HG02981 (cell line): ENCODE data around the gene ANGEL1.

ENCODE experiments used
- ATAC-seq: cut with Tn5 transposase; IDR thresholded peaks from one replicate; pipeline ENCODE4 v1.9.1; 2021; ENCODE audit warnings: mild to moderate bottlenecking, moderate library complexity; ENCODE audit not compliant: unreplicated experiment

The ANGEL1 gene, protein sequence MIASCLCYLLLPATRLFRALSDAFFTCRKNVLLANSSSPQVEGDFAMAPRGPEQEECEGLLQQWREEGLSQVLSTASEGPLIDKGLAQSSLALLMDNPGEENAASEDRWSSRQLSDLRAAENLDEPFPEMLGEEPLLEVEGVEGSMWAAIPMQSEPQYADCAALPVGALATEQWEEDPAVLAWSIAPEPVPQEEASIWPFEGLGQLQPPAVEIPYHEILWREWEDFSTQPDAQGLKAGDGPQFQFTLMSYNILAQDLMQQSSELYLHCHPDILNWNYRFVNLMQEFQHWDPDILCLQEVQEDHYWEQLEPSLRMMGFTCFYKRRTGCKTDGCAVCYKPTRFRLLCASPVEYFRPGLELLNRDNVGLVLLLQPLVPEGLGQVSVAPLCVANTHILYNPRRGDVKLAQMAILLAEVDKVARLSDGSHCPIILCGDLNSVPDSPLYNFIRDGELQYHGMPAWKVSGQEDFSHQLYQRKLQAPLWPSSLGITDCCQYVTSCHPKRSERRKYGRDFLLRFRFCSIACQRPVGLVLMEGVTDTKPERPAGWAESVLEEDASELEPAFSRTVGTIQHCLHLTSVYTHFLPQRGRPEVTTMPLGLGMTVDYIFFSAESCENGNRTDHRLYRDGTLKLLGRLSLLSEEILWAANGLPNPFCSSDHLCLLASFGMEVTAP

DNA sequence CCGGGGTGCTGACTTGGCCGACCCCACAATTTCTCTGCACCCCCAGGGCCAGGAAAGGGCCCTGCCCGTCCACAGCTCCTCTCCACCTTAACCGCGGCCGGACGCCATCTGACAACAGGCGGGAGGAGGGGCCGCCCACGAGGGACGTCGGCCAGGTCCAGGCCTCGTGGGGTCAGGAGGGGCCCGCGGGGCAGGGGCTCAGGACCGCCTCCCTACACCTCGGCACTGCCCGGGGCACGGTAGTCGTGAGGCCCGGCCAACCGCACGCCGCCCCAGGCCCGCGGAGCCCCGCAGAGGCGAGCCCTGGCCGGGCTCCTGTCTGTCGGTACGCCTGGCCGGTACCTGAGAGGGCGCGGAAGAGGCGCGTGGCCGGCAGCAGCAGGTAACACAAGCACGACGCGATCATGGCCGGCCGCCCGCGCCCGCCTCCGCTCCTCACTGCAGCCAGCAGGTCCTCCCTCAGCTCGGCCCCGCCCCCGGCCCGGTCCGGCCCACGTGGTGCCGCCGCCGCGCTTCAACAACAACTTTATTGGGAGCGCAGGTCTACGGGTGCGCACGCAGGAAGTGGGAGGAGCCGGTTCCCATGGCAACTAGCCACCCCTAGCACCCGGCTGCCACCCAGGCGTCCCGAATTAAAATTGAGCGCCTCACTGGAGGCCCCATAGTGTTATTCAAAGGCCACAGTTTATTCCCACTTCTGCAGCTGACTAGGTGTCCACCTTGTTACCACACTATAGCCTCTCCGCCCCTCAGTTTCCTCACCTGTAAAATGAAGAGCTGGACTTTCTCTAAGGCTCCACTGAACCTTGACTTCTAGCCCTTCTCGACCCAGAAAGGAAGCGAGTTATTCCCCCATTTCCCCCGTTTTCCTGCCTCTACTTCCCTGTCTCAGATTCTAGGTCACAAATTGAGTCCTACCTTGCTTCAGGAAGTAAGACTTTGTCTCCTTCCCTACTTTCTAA, at the start of gene ANGEL1:
TSS of gene ANGEL1 (minus strand) at position 461 of the 962 bp plus-strand sequence. CDS start at position 406, 55 bp downstream.
- ATAC-seq: peak; percentile 88

DNA sequence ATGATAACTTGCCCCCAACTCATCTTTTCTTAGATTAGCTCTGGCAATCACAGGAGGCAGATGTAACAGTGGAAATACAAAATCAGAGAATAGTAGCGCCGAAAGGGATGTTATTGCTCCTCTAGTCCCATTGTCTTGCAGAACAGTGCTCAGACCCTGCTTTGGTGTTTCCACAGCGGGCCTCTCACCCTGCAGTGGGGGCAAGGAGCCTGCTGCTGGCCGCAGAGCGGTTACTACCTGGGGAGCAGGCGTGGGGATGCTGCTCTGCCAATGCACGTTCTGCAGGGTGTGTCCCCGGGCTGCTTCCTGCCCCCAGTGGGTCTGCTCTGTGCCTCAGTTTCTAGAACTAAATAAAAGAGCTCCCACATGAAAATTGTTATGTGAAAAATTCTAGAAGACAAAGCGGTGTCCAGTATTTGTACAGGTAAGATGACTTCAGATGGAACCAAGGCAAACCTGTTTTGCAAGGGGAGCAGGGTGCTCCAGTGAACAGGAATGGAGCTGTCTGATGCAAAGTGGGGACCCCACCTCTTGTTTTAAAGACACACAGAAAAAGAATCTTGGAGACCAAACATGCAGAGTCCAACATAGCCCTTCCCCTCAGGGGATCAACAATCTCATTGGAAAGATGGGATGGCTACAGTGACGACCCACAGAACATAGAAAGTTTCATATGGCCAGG, 49.0 kb upstream of the ANGEL1 start:
- no peak for ATAC-seq

DNA sequence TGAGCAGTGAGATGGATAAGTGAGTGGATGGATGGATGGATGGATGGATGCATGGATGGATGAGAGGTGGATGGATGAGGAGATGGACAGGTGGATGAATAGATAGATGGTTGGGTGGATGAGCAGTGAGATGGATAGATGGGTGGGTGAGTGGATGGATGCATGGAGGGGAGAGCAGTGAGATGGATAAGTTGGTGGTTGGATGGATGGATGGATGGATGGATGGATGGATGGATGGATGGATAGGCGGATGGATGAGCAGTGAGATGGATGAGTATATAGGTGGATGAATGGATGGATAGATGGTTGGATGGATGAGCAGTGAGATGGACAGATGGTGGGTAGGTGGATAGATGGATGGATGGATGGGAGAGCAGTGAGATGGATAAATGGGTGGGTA, 44.1 kb upstream of the ANGEL1 start:
- ATAC-seq: no peak

DNA sequence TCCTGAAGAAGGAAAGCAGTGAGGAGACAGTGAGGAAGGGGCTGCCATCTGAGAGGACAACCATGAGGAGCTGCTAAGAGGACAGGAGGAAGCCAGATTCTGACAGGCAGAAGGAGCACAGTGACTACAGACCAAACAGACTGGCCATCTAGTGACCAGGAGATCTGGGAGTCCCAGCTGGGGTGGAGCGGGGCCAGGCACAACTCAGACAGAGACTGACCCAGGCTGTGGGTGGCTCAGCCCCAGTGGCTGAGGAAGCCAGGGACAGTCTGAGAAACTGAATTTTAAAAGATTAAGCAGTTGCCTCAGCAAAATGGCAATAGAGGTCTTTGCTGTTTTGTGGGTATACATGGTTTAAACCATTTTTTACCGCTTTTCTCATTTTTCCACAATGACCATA, 42.4 kb upstream of the ANGEL1 start:
- ATAC-seq: no peak

DNA sequence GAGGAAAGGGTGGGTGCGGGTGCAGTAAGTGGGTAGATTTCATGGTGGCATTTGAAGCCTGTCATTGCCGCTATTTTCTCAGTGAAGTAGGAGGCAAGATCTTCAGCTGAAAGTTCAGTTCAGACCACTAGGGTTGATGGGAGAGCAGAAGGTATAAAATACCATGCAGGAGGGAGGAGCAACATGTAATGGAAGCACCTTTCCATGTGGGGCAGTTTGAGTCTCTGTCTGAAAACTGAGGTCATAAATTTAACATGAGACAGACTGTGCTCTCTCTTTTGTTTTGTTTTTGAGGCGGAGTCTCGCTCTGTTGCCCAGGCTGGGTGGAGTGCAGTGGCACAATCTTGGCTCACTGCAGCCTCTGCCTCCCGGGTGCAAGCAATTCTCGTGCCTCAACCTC, 36.2 kb upstream of the ANGEL1 start:
- no peak for ATAC-seq

DNA sequence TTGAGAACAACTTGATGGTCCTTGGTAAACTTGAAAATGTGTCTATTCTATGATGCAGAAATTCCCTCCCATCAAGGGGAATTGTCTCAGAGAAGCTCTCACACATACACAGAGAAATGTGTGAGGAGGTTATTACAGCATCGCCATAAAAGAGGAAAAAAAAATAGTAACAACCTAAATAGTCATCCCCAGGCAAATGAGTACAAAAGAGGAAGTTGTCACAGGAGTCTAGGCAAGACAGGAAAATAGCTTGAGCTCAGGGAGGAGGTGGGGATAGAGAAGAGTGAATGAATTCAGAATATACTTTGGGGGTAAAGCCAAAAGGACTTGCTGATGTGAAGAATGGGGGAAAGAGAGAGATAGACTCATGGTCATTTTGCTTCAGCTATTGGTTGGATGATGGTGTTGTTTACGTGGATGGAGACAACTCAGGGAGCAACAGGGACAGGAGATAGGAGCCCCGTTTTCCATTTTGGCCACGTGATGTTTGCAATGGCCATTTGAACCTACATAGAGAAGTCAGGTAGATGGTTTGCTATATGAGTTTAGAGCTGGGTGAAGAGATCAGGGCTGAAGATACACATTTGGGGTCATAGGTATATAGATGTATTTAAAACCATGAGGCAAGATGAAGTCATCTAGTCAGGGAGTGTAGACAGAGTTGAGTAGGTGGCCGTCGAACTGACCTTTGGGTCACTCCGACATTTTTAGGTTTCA, 33.8 kb upstream of the ANGEL1 start:
- ATAC-seq: no peak

GRCh38 chr14:76844223-76844622, 31.5 kb upstream of the ANGEL1 start:
- no peak for ATAC-seq

GRCh38 chr14:76842414-76842813, 29.7 kb upstream of the ANGEL1 start:
- ATAC-seq: no peak

- ATAC-seq: no peak
These were observed 24.8 kb upstream of the ANGEL1 start for GRCh38 chr14:76837524-76837923.

DNA sequence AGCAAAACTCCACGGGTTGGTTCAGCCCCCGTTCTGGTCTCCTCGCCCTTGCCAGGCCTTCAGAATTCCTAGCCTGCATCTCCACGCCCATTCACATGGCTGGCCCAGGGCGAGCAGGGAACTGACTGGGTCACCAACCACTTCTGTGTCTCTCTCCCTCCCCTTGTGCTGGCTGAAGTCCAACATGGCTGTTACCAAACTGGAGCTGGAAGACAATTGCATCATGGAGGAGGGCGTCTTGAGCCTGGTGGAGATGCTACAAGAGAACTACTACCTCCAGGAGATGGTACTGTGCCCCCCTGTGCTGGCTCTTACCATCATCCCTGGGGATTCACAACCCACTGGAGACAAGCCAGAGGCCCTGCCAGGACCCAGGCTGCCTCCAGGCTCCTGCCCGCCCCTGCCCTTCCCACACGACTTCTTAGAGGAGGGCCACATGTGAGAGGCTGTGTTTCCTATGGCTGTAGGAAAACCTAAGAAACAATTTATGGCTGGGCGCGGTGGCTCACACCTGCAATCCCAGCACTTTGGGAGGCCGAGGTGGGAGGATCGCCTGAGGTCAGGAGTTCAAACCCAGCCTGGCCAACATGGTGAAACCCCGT, 23.4 kb upstream of the ANGEL1 start:
- no peak for ATAC-seq

DNA sequence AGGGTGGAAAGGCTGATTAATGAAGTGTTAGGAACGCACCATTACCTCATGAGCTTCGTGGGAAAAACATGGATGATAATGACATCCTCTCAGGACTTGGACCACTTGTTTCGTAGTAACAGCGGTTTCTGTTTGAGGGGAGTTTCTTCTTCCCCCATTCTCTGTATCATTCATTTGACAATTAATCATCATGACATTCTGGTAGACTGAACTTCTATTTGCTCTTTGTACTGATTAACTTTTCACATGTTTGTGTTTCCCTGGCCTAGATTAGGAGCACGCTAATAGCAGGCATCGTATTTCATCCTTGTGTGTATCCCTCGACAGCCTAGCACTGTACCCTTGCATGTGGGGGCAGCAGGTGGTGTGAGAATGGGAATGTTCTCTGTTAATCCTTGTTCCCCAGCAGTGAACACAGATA, 21.6 kb upstream of the ANGEL1 start:
- no peak for ATAC-seq

- ATAC-seq: no peak
These were observed 20.3 kb upstream of the ANGEL1 start for GRCh38 chr14:76833011-76833410.

- ATAC-seq: no peak
These were observed 19.9 kb upstream of the ANGEL1 start for GRCh38 chr14:76832503-76832988.

DNA sequence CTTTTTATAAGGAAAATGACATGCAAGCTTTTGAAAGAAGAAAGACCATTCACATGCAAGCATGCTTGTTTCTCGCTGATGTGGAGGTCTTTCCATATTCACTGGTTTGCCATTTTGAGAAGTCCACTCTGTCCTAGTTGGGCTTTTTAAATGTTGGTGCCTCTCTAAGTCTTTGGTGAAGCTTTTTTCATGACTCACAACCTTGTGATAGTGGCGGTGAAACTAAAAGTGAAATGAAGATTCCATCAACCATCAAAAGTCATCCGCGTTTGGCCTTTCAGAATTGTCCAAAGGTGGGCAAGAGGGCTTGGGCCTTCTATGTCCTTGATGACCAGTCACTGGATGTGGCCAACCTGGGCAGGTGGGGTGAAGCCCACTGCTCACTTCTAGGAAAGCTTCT, 17.9 kb upstream of the ANGEL1 start:
- no peak for ATAC-seq

GRCh38 chr14:76829650-76830421, 17.2 kb upstream of the ANGEL1 start:
- no peak for ATAC-seq

GRCh38 chr14:76829013-76829365, 16.3 kb upstream of the ANGEL1 start:
- ATAC-seq: no peak

DNA sequence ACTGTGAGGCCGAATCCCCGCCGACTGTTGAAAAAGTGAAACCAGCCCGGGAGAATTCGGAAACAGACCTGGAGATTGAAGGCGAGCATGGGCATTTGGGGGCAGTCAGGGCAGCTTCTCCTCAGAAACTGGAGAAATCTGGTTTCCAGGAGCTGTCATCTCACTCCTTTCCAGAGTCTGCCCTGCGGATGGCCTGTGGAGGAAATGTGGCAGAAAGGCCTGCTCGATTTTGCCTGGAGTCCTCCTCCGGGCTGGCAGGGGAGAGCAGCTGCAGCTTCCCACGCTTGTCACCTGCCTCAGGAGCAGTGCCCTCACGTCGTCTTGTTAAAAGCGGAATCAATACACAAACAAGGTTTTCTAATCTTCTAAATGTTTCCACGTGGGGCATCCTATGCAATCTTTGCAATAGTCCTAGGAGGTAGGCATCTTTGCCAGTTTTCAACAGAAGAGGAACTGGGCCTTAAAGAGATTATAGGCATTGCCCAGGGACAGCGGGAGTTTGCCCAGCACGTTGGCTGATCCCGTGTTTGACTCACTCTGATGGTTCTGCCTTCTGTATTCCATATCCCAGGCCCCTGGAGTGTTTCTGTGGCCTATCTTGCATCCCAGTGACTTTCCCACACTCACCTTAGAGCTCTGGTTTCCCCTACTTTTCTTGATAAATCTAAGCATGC, 15.8 kb upstream of the ANGEL1 start:
- no peak for ATAC-seq

- no peak for ATAC-seq
These were observed 15.1 kb upstream of the ANGEL1 start for GRCh38 chr14:76827696-76828296.
